SK-N-SH (cell line): ENCODE results near the gene SNW1. TPM values are rescaled to one million over a fixed set of nuclear protein-coding genes. Genes with fewer than 3 reads are reported as not detected.

ENCODE experiments used
- CTCF ChIA-PET: fragments of 300-600, 350-600 bp; formaldehyde crosslinking; extraction: SDS; loops from one replicate; lab custom pipeline; 2021; lab: Yijun Ruan, JAX
- POLR2A ChIA-PET: fragments of 350-600 bp; sonication (Branson Sonifier 250); formaldehyde crosslinking; extraction: SDS; loops from one replicate; lab custom pipeline; 2020; ENCODE audit warnings: antibody characterized with exemption, inconsistent platforms; lab: Yijun Ruan, JAX
- DNase-seq: peaks from one replicate; pipeline ENCODE4 v3.0.0; 2012
- H2AFZ ChIP-seq: fragments of 200-600 bp; sonication (generic); 2 replicates; pipeline ENCODE4 v1.8.1; 2016; ENCODE audit warnings: antibody characterized with exemption, mild to moderate bottlenecking, low read depth
- H3F3A ChIP-seq: fragments of 200-600 bp; sonication (generic); replicated peaks from 2 replicates; pipeline ENCODE3; 2016; ENCODE audit warnings: antibody characterized with exemption, mild to moderate bottlenecking; ENCODE audit not compliant: insufficient read depth
- H3K27ac ChIP-seq, 2 experiments: fragments of 200-500 bp in 1 of 2; fragments of 200-600 bp in 1 of 2; sonication (Bioruptor generic) in 1 of 2; sonication (generic), shearing (Covaris generic) in 1 of 2; 2 replicates each; pipeline versions ENCODE4 v1.5.1 to v1.6.1; 2014 to 2016; ENCODE audit warnings: low read depth in 2 of 2, inconsistent platforms in 1 of 2, low read length in 1 of 2, mild to moderate bottlenecking in 1 of 2, mixed read lengths in 1 of 2
- H3K27me3 ChIP-seq: fragments of 200-600 bp; sonication (generic), shearing (Covaris generic); 2 replicates; pipeline ENCODE4 v1.6.1; 2016; ENCODE audit warnings: mixed run types; ENCODE audit not compliant: insufficient read depth
- H3K36me3 ChIP-seq, 2 experiments: fragments of 200-500 bp in 1 of 2; fragments of 200-600 bp in 1 of 2; sonication (Bioruptor generic) in 1 of 2; sonication (generic) in 1 of 2; replicated peaks in 1 of 2; 2 replicates each; pipeline versions ENCODE3 to v1.5.1; 2014 to 2016; ENCODE audit warnings: low read length in 1 of 2, mild to moderate bottlenecking in 1 of 2; ENCODE audit not compliant: insufficient read depth in 2 of 2, control insufficient read depth in 1 of 2
- H3K4me1 ChIP-seq, 2 experiments: fragments of 200-500 bp in 1 of 2; fragments of 200-600 bp in 1 of 2; sonication (Bioruptor generic) in 1 of 2; sonication (generic), shearing (Covaris generic) in 1 of 2; 2 replicates each; pipeline versions ENCODE4 v1.5.1 to v1.6.1; 2014 to 2016; ENCODE audit warnings: low read depth in 1 of 2, low read length in 1 of 2, mixed run types in 1 of 2; ENCODE audit not compliant: insufficient read depth in 2 of 2, control insufficient read depth in 1 of 2
- H3K4me2 ChIP-seq: fragments of 200-600 bp; sonication (generic), shearing (Covaris generic); 2 replicates; pipeline ENCODE4 v1.6.1; 2017; ENCODE audit warnings: mixed run types
- H3K4me3 ChIP-seq, 2 experiments: fragments of 200-500 bp in 1 of 2; fragments of 200-600 bp in 1 of 2; sonication (Bioruptor generic) in 1 of 2; sonication (generic), shearing (Covaris generic) in 1 of 2; 2 replicates each; pipeline versions ENCODE4 v1.5.1 to v1.8.1; 2014 to 2016; ENCODE audit warnings: low read depth in 2 of 2, inconsistent platforms in 1 of 2, low read length in 1 of 2, mild to moderate bottlenecking in 1 of 2, mixed read lengths in 1 of 2, moderate library complexity in 1 of 2
- H3K79me2 ChIP-seq: fragments of 200-600 bp; sonication (generic); 2 replicates; pipeline ENCODE4 v1.8.1; 2017; ENCODE audit warnings: mild to moderate bottlenecking; ENCODE audit not compliant: insufficient read depth
- H3K9ac ChIP-seq: fragments of 200-600 bp; sonication (generic); 2 replicates; pipeline ENCODE4 v1.6.1; 2017; ENCODE audit warnings: mixed run types
- H3K9me2 ChIP-seq: fragments of 200-600 bp; sonication (generic); 2 replicates; pipeline ENCODE4 v1.6.1; 2017; ENCODE audit warnings: mixed run types
- H3K9me3 ChIP-seq: fragments of 200-600 bp; sonication (generic); 2 replicates; pipeline ENCODE4 v1.6.1; 2017; ENCODE audit warnings: mixed run types, mild to moderate bottlenecking, moderate library complexity
- H4K20me1 ChIP-seq: fragments of 200-600 bp; sonication (generic); 2 replicates; pipeline ENCODE4 v1.6.1; 2017; ENCODE audit warnings: mild to moderate bottlenecking, mixed run types; ENCODE audit not compliant: insufficient read depth
- EP300 ChIP-seq, 2 experiments: IDR thresholded peaks; 2 replicates each; pipeline versions ENCODE4 v1.4.0 to v1.6.1; 2012; ENCODE audit warnings: borderline replicate concordance in 1 of 2, low read depth in 1 of 2, low read length in 1 of 2
- EZH2phosphoT487 ChIP-seq: fragments of 200-600 bp; sonication (generic); IDR thresholded peaks from 2 replicates; pipeline ENCODE4 v1.6.1; 2017; ENCODE audit warnings: low read depth, mixed run types, mild to moderate bottlenecking, antibody characterized with exemption, moderate library complexity, borderline replicate concordance
- FOSL2 ChIP-seq: IDR thresholded peaks from 2 replicates; pipeline ENCODE4 v1.4.0; 2012; ENCODE audit warnings: low read depth, mild to moderate bottlenecking, moderate library complexity, borderline replicate concordance
- FOXJ3 ChIP-seq: sonication (generic); formaldehyde crosslinking; IDR thresholded peaks from 2 replicates; pipeline ENCODE4 v1.5.1; 2020; ENCODE audit warnings: mild to moderate bottlenecking, missing genetic modification reagents
- GABPA ChIP-seq: IDR thresholded peaks from 2 replicates; pipeline ENCODE4 v1.4.0; 2012; ENCODE audit warnings: low read depth, mild to moderate bottlenecking
- IRF3 ChIP-seq: fragments of 150-350 bp; IDR thresholded peaks from 2 replicates; pipeline ENCODE4 v1.6.1; 2016; ENCODE audit warnings: mild to moderate bottlenecking, low read depth, low read length
- MAX ChIP-seq: IDR thresholded peaks from 2 replicates; pipeline ENCODE4 v1.4.0; 2012; ENCODE audit warnings: low read depth
- MEF2A ChIP-seq: IDR thresholded peaks from 2 replicates; pipeline ENCODE4 v1.4.0; 2012; ENCODE audit warnings: low read depth, borderline replicate concordance
- MXI1 ChIP-seq: IDR thresholded peaks from 2 replicates; pipeline ENCODE4 v1.6.1; 2012; ENCODE audit warnings: mild to moderate bottlenecking, low read depth, low read length, improper control_type of control experiment
- POLR2AphosphoS5 ChIP-seq: IDR thresholded peaks from 2 replicates; pipeline ENCODE4 v1.6.1; 2012; ENCODE audit warnings: low read depth, low read length
- RAD21 ChIP-seq: IDR thresholded peaks from 2 replicates; pipeline ENCODE4 v1.6.1; 2012; ENCODE audit warnings: mild to moderate bottlenecking, low read length
- REST ChIP-seq: IDR thresholded peaks from 2 replicates; pipeline ENCODE4 v1.6.1; 2012; ENCODE audit warnings: mild to moderate bottlenecking, low read depth, low read length, moderate library complexity
- SIN3A ChIP-seq: IDR thresholded peaks from 2 replicates; pipeline ENCODE4 v1.6.1; 2012; ENCODE audit warnings: low read depth, mild to moderate bottlenecking, low read length, moderate library complexity, borderline replicate concordance
- TAF1 ChIP-seq: IDR thresholded peaks from 2 replicates; pipeline ENCODE4 v1.6.1; 2012; ENCODE audit warnings: low read depth, mild to moderate bottlenecking, low read length, moderate library complexity, borderline replicate concordance
- TEAD4 ChIP-seq: IDR thresholded peaks from 2 replicates; pipeline ENCODE4 v1.4.0; 2012; ENCODE audit warnings: mild to moderate bottlenecking, borderline replicate concordance; ENCODE audit not compliant: insufficient read depth
- YY1 ChIP-seq: IDR thresholded peaks from 2 replicates; pipeline ENCODE4 v1.4.0; 2012; ENCODE audit warnings: low read depth, mild to moderate bottlenecking
- ZBTB33 ChIP-seq: IDR thresholded peaks from 2 replicates; pipeline ENCODE4 v1.4.0; 2012; ENCODE audit warnings: low read depth, borderline replicate concordance
- WGBS: methylation state at CpG from one replicate; pipeline ENCODE4 v1.1.6; 2017; ENCODE audit warnings: low lambda C conversion rate; 5-methylcytosine and 5-hydroxymethylcytosine counted together
- polyA plus RNA-seq, 3 experiments: library from polyadenylated mRNA; depleted of rRNA; stranded (reverse); fragments of >200 nt; gene quantifications; 2 replicates each; pipeline ENCODE4 v1.2.3, GENCODE V29; 2012
- TF ChIP-seq, protein P1 (sequence below): fragments of 200-600 bp; sonication (generic); IDR thresholded peaks from 2 replicates; pipeline ENCODE4 v1.6.1; 2017; ENCODE audit warnings: antibody characterized with exemption, mild to moderate bottlenecking, moderate library complexity
- TF ChIP-seq, protein P2 (sequence below): IDR thresholded peaks from 2 replicates; pipeline ENCODE4; 2012

SNW1 gene
- polyA plus RNA-seq, 1 of the 3 experiments (the other 2 are of a cell fraction) = 30.2 TPM

GRCh38 chr14:77786148-77786547 is 25.2 kb upstream of the SNW1 start:
- Histone ChIP-seq H3K9me3 (no peaks in the 10 kb centered on the region), H3K36me3 (no peaks in the 10 kb centered on the region), H3K4me3 (no peak overlapping the region), H3K4me2 (no peak overlapping the region), H3K9ac (no peak overlapping the region), H4K20me1 (no peaks in the 10 kb centered on the region), H3K27me3 (no peaks in the 10 kb centered on the region), H3K4me1 (no peaks in the 10 kb centered on the region), H2AFZ (no peak overlapping the region), H3K27ac (no peak overlapping the region), H3K9me2 (no peaks in the 10 kb centered on the region), H3F3A (no peaks in the 10 kb centered on the region), H3K79me2 (no peaks in the 10 kb centered on the region)
- TF ChIP-seq FOXJ3 (CRISPR knock-in tag) (no peak), GABPA (no peak), YY1 (no peak), EP300 (IDR thresholded peaks at IDR 0.05; ENCODE audit: borderline replicate concordance in 1 of 2, low read depth in 1 of 2, low read length in 1 of 2) (no peak), MAX (no peak), IRF3 (no peak), RAD21 (no peak), TEAD4 (no peak), SIN3A (no peak), REST (no peak), MXI1 (no peak), TAF1 (no peak), FOSL2 (no peak), ZBTB33 (no peak), POLR2AphosphoS5 (no peak), EZH2phosphoT487 (no peak), MEF2A (no peak)
- TF ChIP-seq, protein P1, sequence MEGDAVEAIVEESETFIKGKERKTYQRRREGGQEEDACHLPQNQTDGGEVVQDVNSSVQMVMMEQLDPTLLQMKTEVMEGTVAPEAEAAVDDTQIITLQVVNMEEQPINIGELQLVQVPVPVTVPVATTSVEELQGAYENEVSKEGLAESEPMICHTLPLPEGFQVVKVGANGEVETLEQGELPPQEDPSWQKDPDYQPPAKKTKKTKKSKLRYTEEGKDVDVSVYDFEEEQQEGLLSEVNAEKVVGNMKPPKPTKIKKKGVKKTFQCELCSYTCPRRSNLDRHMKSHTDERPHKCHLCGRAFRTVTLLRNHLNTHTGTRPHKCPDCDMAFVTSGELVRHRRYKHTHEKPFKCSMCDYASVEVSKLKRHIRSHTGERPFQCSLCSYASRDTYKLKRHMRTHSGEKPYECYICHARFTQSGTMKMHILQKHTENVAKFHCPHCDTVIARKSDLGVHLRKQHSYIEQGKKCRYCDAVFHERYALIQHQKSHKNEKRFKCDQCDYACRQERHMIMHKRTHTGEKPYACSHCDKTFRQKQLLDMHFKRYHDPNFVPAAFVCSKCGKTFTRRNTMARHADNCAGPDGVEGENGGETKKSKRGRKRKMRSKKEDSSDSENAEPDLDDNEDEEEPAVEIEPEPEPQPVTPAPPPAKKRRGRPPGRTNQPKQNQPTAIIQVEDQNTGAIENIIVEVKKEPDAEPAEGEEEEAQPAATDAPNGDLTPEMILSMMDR = no peak
- TF ChIP-seq, protein P2, sequence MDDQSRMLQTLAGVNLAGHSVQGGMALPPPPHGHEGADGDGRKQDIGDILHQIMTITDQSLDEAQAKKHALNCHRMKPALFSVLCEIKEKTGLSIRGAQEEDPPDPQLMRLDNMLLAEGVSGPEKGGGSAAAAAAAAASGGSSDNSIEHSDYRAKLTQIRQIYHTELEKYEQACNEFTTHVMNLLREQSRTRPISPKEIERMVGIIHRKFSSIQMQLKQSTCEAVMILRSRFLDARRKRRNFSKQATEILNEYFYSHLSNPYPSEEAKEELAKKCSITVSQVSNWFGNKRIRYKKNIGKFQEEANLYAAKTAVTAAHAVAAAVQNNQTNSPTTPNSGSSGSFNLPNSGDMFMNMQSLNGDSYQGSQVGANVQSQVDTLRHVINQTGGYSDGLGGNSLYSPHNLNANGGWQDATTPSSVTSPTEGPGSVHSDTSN = no peak
- no peak for DNase-seq
- POLR2A ChIA-PET = no interaction called here
- 73% methylated on average over 4 of the region's 4 CpGs for WGBS
- CTCF ChIA-PET = no interaction called here
